ENCODE data around the gene OTUB1.
"Not testable (repeated sequence)": the region's sequence is repeated elsewhere in the genome, so short reads cannot be mapped to it uniquely, and the experiment has no call there.

The OTUB1 gene

GRCh38 chr11:64044730-64045393 lies 58.6 kb downstream of the OTUB1 start:
- no peak for DNase-seq

GRCh38 chr11:64045700-64046099 lies 59.5 kb downstream of the OTUB1 start:
- no peak for DNase-seq

GRCh38 chr11:64047373-64047772 lies 61.1 kb downstream of the OTUB1 start:
- not testable (repeated sequence) for DNase-seq

Measured in suppressor macrophage (primary cell).